ENCODE results near the gene BCKDHA.
"Not testable (repeated sequence)": the region's sequence is repeated elsewhere in the genome, so short reads cannot be mapped to it uniquely, and the experiment has no call there.

BCKDHA gene

GRCh38 chr19:41430922-41431321, 33.3 kb downstream of the BCKDHA start:
- no peak for TF ChIP-seq CTCF (IDR thresholded peaks at IDR 0.05; ENCODE audit: insufficient read depth, low read length, poor library complexity, severe bottlenecking)
- DNase-seq (ENCODE audit: extremely low read depth, insufficient read length): no peak
- peaks cover 19% of the 10 kb centered on the region for H3K36me3 ChIP-seq (ENCODE audit: control insufficient read depth, insufficient read depth, low read length)
- no peak overlapping the region for H3K4me3 ChIP-seq (replicated peaks; ENCODE audit: low read depth, low read length)
- H3K27me3 ChIP-seq (replicated peaks; ENCODE audit: control insufficient read depth, insufficient read depth, low read length): no peaks in the 10 kb centered on the region

GRCh38 chr19:41431426-41432386, 34.1 kb downstream of the BCKDHA start:
- DNase-seq (ENCODE audit: extremely low read depth, insufficient read length): no peak
- Histone ChIP-seq H3K27me3 (replicated peaks; ENCODE audit: control insufficient read depth, insufficient read depth, low read length) (no peaks in the 10 kb centered on the region), H3K36me3 (ENCODE audit: control insufficient read depth, insufficient read depth, low read length) (peaks cover 19% of the 10 kb centered on the region), H3K4me3 (replicated peaks; ENCODE audit: low read depth, low read length) (no peak overlapping the region)
- peak; percentile 27 for TF ChIP-seq CTCF (IDR thresholded peaks at IDR 0.05; ENCODE audit: insufficient read depth, low read length, poor library complexity, severe bottlenecking)

GRCh38 chr19:41433171-41433570, 35.6 kb downstream of the BCKDHA start:
- no peak for TF ChIP-seq CTCF (IDR thresholded peaks at IDR 0.05; ENCODE audit: insufficient read depth, low read length, poor library complexity, severe bottlenecking)
- no peak for DNase-seq (ENCODE audit: extremely low read depth, insufficient read length)
- Histone ChIP-seq H3K36me3 (ENCODE audit: control insufficient read depth, insufficient read depth, low read length) (peaks cover 19% of the 10 kb centered on the region), H3K27me3 (replicated peaks; ENCODE audit: control insufficient read depth, insufficient read depth, low read length) (no peaks in the 10 kb centered on the region), H3K4me3 (replicated peaks; ENCODE audit: low read depth, low read length) (no peak overlapping the region)

GRCh38 chr19:41434450-41434849, 36.8 kb downstream of the BCKDHA start:
- H3K36me3 ChIP-seq (ENCODE audit: control insufficient read depth, insufficient read depth, low read length): peaks cover 19% of the 10 kb centered on the region
- TF ChIP-seq CTCF (IDR thresholded peaks at IDR 0.05; ENCODE audit: insufficient read depth, low read length, poor library complexity, severe bottlenecking): no peak
- no peak overlapping the region for H3K4me3 ChIP-seq (replicated peaks; ENCODE audit: low read depth, low read length)
- no peaks in the 10 kb centered on the region for H3K27me3 ChIP-seq (replicated peaks; ENCODE audit: control insufficient read depth, insufficient read depth, low read length)
- no peak for DNase-seq (ENCODE audit: extremely low read depth, insufficient read length)

GRCh38 chr19:41435376-41435775, 37.8 kb downstream of the BCKDHA start:
- H3K36me3 ChIP-seq (ENCODE audit: control insufficient read depth, insufficient read depth, low read length): peaks cover 19% of the 10 kb centered on the region
- not testable (repeated sequence) for H3K27me3 ChIP-seq (replicated peaks; ENCODE audit: control insufficient read depth, insufficient read depth, low read length); DNase-seq (ENCODE audit: extremely low read depth, insufficient read length); H3K4me3 ChIP-seq (replicated peaks; ENCODE audit: low read depth, low read length)

- H3K4me3 ChIP-seq (replicated peaks; ENCODE audit: low read depth, low read length): no peak overlapping the region
- no peak for DNase-seq (ENCODE audit: extremely low read depth, insufficient read length)
- peaks cover 19% of the 10 kb centered on the region for H3K36me3 ChIP-seq (ENCODE audit: control insufficient read depth, insufficient read depth, low read length)
- no peaks in the 10 kb centered on the region for H3K27me3 ChIP-seq (replicated peaks; ENCODE audit: control insufficient read depth, insufficient read depth, low read length)
- no peak for TF ChIP-seq CTCF (IDR thresholded peaks at IDR 0.05; ENCODE audit: insufficient read depth, low read length, poor library complexity, severe bottlenecking)
These were observed 38.5 kb downstream of the BCKDHA start for GRCh38 chr19:41435936-41436673.
